K562 (cell line): Measurements from ENCODE around the gene C2CD2. TPM values are rescaled to one million over a fixed set of nuclear protein-coding genes. Genes with fewer than 3 reads are reported as not detected.
"Not testable (repeated sequence)": the region's sequence is repeated elsewhere in the genome, so short reads cannot be mapped to it uniquely, and the experiment has no call there.

ENCODE experiments used
- ATAC-seq: fragments of 200-7000 bp; cut with Tn5 transposase; 3 replicates; pipeline ENCODE4 v1.9.1; 2020; ENCODE audit warnings: moderate library complexity
- BruUV-seq: library from RNA; stranded (reverse); fragments of 400-500 nt; replicated peaks from 2 replicates; lab custom pipeline; 2021; lab: Mats Ljungman, UMichigan
- CTCF ChIA-PET: fragments of 300-600 bp; formaldehyde crosslinking; extraction: SDS; loops from one replicate; lab custom pipeline; 2021; ENCODE audit warnings: low intra/inter-chr PET ratio; lab: Yijun Ruan, JAX
- POLR2A ChIA-PET: fragments of 300-600, 350-650 bp; sonication (Branson Sonifier 250); formaldehyde crosslinking; extraction: SDS; loops from one replicate; lab custom pipeline; 2021; ENCODE audit warnings: antibody characterized with exemption, inconsistent platforms; lab: Yijun Ruan, JAX
- DNase-seq, 4 experiments: peaks; one replicate each; pipeline versions ENCODE4 v3.0.0 to v3.0.0-alpha.2; 2011 to 2018; ENCODE audit warnings: low spot score in 3 of 4, mixed read lengths in 3 of 4; ENCODE audit errors: extremely low read depth in 1 of 4
- FAIRE-seq: peaks from 2 replicates; lab custom pipeline; 2011; peaks lifted over from hg19 to GRCh38; lab: Jason Lieb, UNC
- H2AFZ ChIP-seq: 2 replicates; pipeline ENCODE4 v1.6.0; 2011; ENCODE audit warnings: low read depth, low read length, control low read depth, inconsistent platforms
- H3K27ac ChIP-seq: fragments of 200-600 bp; 3 replicates; pipeline ENCODE4 v1.8.0; 2011; ENCODE audit warnings: low read depth, mild to moderate bottlenecking, control low read depth, inconsistent platforms, low read length, moderate library complexity, mixed read lengths; ENCODE audit errors: extremely low read depth
- H3K27me3 ChIP-seq, 2 experiments: fragments of 300-600 bp in 1 of 2; 2 replicates in 1 of 2; 3 replicates in 1 of 2; pipeline versions ENCODE4 v1.6.0 to v1.8.0; 2011; ENCODE audit warnings: inconsistent platforms in 2 of 2, low read length in 2 of 2, mild to moderate bottlenecking in 1 of 2, mixed read lengths in 1 of 2, moderate library complexity in 1 of 2; ENCODE audit not compliant: control insufficient read depth in 2 of 2, insufficient read depth in 2 of 2
- H3K36me3 ChIP-seq: fragments of 300-600 bp; 3 replicates; pipeline ENCODE4 v1.8.0; 2011; ENCODE audit warnings: mild to moderate bottlenecking, low read length, inconsistent platforms; ENCODE audit not compliant: control insufficient read depth, insufficient read depth
- H3K4me1 ChIP-seq, 2 experiments: fragments of 200-600 bp in 1 of 2; replicated peaks in 1 of 2; 2 replicates in 1 of 2; 3 replicates in 1 of 2; pipeline versions ENCODE4 v1.5.1 to v1.8.0; 2011; ENCODE audit warnings: inconsistent platforms in 2 of 2, low read length in 2 of 2, mild to moderate bottlenecking in 1 of 2, mixed read lengths in 1 of 2, moderate library complexity in 1 of 2; ENCODE audit not compliant: control insufficient read depth in 2 of 2, insufficient read depth in 2 of 2
- H3K4me2 ChIP-seq: 2 replicates; pipeline ENCODE4 v1.6.1; 2011; ENCODE audit warnings: low read length, control low read depth, inconsistent platforms, mixed read lengths; ENCODE audit not compliant: insufficient read depth
- H3K4me3 ChIP-seq: fragments of 200-600 bp; sonication (generic), shearing (Covaris generic); 2 replicates; pipeline ENCODE4 v1.5.1; 2016; ENCODE audit warnings: control low read depth, inconsistent platforms
- H3K79me2 ChIP-seq: fragments of 200-600 bp; 3 replicates; pipeline ENCODE4 v1.8.0; 2011; ENCODE audit warnings: low read length, inconsistent platforms; ENCODE audit not compliant: control insufficient read depth, insufficient read depth
- H3K9ac ChIP-seq, 2 experiments: 2 replicates each; pipeline versions ENCODE4 v1.6.0 to v1.6.1; 2011; ENCODE audit warnings: low read depth in 2 of 2, low read length in 2 of 2, control low read depth in 1 of 2, inconsistent platforms in 1 of 2, mild to moderate bottlenecking in 1 of 2, mixed read lengths in 1 of 2; ENCODE audit not compliant: insufficient read depth in 1 of 2
- H3K9me1 ChIP-seq: one replicate; pipeline ENCODE4 v1.6.0; 2011; ENCODE audit warnings: inconsistent platforms, mild to moderate bottlenecking, low read length, moderate library complexity; ENCODE audit not compliant: control insufficient read depth, insufficient read depth
- H3K9me3 ChIP-seq: replicated peaks from 2 replicates; pipeline ENCODE4 v1.5.1; 2011; ENCODE audit warnings: low read depth, low read length, inconsistent platforms; ENCODE audit not compliant: control insufficient read depth, insufficient read depth
- H4K20me1 ChIP-seq: replicated peaks from 2 replicates; pipeline ENCODE4 v1.6.1; 2011; ENCODE audit warnings: low read length, inconsistent platforms, mixed read lengths; ENCODE audit not compliant: control insufficient read depth, insufficient read depth
- HDGF ChIP-seq: fragments of 450-650 bp; IDR thresholded peaks from 2 replicates; pipeline ENCODE4 v1.6.1; 2016
- PHB2 ChIP-seq: fragments of 450-650 bp; IDR thresholded peaks from 2 replicates; pipeline ENCODE4 v1.6.1; 2017; ENCODE audit warnings: low read depth
- POLR2B ChIP-seq: fragments of 450-650 bp; IDR thresholded peaks from 2 replicates; pipeline ENCODE4 v1.6.1; 2018; ENCODE audit warnings: low read depth; ENCODE audit not compliant: partially characterized antibody
- SIN3B ChIP-seq: fragments of 450-650 bp; IDR thresholded peaks from 2 replicates; pipeline ENCODE4 v1.6.1; 2017; ENCODE audit warnings: low read depth, mild to moderate bottlenecking, moderate library complexity
- SNIP1 ChIP-seq: fragments of 450-650 bp; IDR thresholded peaks from 2 replicates; pipeline ENCODE4 v1.7.1; 2017; ENCODE audit warnings: low read depth, mild to moderate bottlenecking
- SREBF1 ChIP-seq: fragments of 150-350 bp; IDR thresholded peaks from 2 replicates; pipeline ENCODE4 v1.6.1; 2014; ENCODE audit warnings: antibody characterized with exemption, low read depth, low read length, borderline replicate concordance
- SRSF7 ChIP-seq: fragments of 200-400 bp; formaldehyde crosslinking; optimal IDR thresholded peaks from 2 replicates; pipeline ENCODE3; 2017; ENCODE audit warnings: mild to moderate bottlenecking, low read depth, low read length
- TCF7L2 ChIP-seq: fragments of 150-350 bp; IDR thresholded peaks from 2 replicates; pipeline ENCODE4 v1.6.1; 2016; ENCODE audit warnings: low read depth, mild to moderate bottlenecking, low read length, moderate library complexity
- ZC3H4 ChIP-seq: sonication (generic); formaldehyde crosslinking; IDR thresholded peaks from 2 replicates; pipeline ENCODE4 v1.9.0; 2021; ENCODE audit warnings: missing genetic modification reagents, borderline replicate concordance
- ZNF133 ChIP-seq: fragments of 250-450 bp; sonication (Bioruptor Pico); IDR thresholded peaks from 2 replicates; pipeline ENCODE4 v1.4.0; 2020; ENCODE audit warnings: mild to moderate bottlenecking
- ZNF76 ChIP-seq: fragments of 250-450 bp; sonication (Bioruptor Pico); IDR thresholded peaks from 2 replicates; pipeline ENCODE4 v1.4.0; 2020; ENCODE audit warnings: mild to moderate bottlenecking, moderate library complexity, borderline replicate concordance
- WGBS: fragments of 100-300 bp; shearing (Covaris generic); methylation state at CpG from one replicate; pipeline ENCODE4 v1.1.6; 2016; ENCODE audit warnings: low coverage, mixed read lengths; ENCODE audit not compliant: insufficient coverage; ENCODE audit errors: missing lambda C conversion rate; 5-methylcytosine and 5-hydroxymethylcytosine counted together
- in situ Hi-C: fragments of 300-500 bp; cut with MboI; formaldehyde crosslinking; loops from 4 replicates; pipeline ENCODE4 v1.15.0; 2018; ENCODE audit warnings: inconsistent platforms, mixed read lengths
- intact Hi-C: fragments of 100-400 bp; cut with micrococcal nuclease; formaldehyde crosslinking; loops from 2 replicates; pipeline ENCODE4 v1.14.2; 2022
- polyA plus RNA-seq, 8 experiments: library from polyadenylated mRNA; depleted of rRNA in 4 of 8; stranded (reverse) in 5 of 8; unstranded in 3 of 8; fragments of >200 nt; fragmentation: Nextera tagmentation in 2 of 8; fragmentation: Illumina TruSeq in 1 of 8; extraction: Ambion mirVana in 2 of 8; extraction: Trizol in 1 of 8; gene quantifications; 2 replicates each; pipeline versions ENCODE4 v1.2.1 to v1.2.3, GENCODE V29; 2011 to 2014; ENCODE audit warnings: inconsistent platforms in 1 of 8, missing spikeins in 1 of 8
- total RNA-seq, 7 experiments: library from RNA; depleted of rRNA in 6 of 7; stranded (reverse); fragments of >200 nt in 6 of 7; fragmentation: Illumina TruSeq in 2 of 7; extraction: Trizol in 2 of 7; gene quantifications; 2 replicates each; pipeline versions ENCODE4 v1.2.1 to v1.2.3, GENCODE V29; 2011 to 2021; ENCODE audit warnings: low replicate concordance in 1 of 7
- TF ChIP-seq, protein P1 (sequence below): fragments of 450-650 bp; IDR thresholded peaks from 2 replicates; pipeline ENCODE4 v1.6.1; 2017; ENCODE audit warnings: mild to moderate bottlenecking, moderate library complexity

Gene C2CD2
- total and polyA plus RNA-seq, 9 of the 15 experiments (the other 6 are each of a cell fraction or from before 2014, with no cell fraction given) = 1.3 to 21.6 (median 12.1) TPM

- H3K4me3 ChIP-seq, in situ Hi-C loops, FAIRE-seq, ATAC-seq, H4K20me1 ChIP-seq, H3K4me2 ChIP-seq, H2AFZ ChIP-seq, H3K9ac ChIP-seq, H3K9me1 ChIP-seq, POLR2A ChIA-PET, DNase-seq, H3K9me3 ChIP-seq, H3K79me2 ChIP-seq, CTCF ChIA-PET, BruUV-seq, H3K36me3 ChIP-seq, H3K27ac ChIP-seq: not testable (repeated sequence)
- Histone ChIP-seq H3K27me3 (peaks cover 30 to 37% of the 10 kb centered on the region in 2 experiments), H3K4me1 (peaks cover 24 to 39% of the 10 kb centered on the region in 2 experiments)
- WGBS = 70% methylated on average over 9 of the region's 11 CpGs
- intact Hi-C loops = loop anchor here (5.0 kb wide), 2 partner anchors 82 to 142 kb away; partner anchors contain the start of gene PRDM15
Observed at GRCh38 chr21:41959697-41960096, 5.9 kb upstream of the C2CD2 start.

DNA sequence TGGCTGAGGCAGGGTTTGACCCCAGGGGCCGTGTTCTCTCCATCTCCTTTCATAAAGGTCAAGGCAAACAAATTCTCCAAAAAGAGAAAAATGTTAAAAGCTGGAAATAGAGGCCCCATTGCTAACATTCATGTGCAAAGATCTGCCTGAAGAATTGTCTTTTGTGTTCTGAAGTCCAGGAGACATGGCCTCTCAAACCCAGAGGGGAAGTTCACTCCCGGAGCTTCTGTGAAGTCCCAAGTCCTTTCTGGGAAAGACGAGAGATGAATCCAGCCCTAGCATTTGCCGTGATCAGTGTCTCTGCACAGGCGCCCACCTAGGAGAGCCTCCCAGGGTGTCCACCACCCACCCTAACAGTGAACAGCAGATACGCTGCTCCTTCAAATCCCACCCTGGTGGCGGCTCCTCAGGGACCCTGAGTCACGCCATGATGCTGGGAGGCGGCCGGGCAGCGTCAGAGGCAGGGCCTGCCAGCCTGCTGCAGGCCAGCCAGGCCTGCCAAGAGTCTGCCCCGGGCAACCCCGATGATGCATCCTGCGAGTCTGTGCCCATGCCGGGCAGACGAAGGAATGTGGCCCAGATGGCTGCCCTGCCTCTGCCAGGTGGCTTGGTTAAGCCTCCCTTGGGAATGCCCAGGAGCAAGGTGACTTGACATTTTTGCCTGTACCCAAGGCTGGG is 5.2 kb upstream of the C2CD2 start:
- Histone ChIP-seq H3K9me3 (no peaks in the 10 kb centered on the region), H3K79me2 (no peaks in the 10 kb centered on the region), H3K4me1 (peaks cover 31 to 45% of the 10 kb centered on the region in 2 experiments), H3K4me2 (no peak overlapping the region), H4K20me1 (no peaks in the 10 kb centered on the region), H3K36me3 (no peaks in the 10 kb centered on the region; the same call in 2 of the 3 replicates), H3K9ac (no peak overlapping the region), H3K4me3 (no peak overlapping the region), H2AFZ (no peak overlapping the region), H3K9me1 (no peaks in the 10 kb centered on the region), H3K27me3 (peaks cover 23 to 35% of the 10 kb centered on the region in 2 experiments), H3K27ac (no peak overlapping the region)
- intact Hi-C loops (loop anchor here (5.0 kb wide), 2 partner anchors 82 to 142 kb away; partner anchors contain the start of gene PRDM15), in situ Hi-C loops (no loop called here)
- POLR2A ChIA-PET = interaction anchor here (0.6 kb wide), 1 partner anchor 9 kb away, joined by 4 read pairs; no protein-coding TSS in a partner anchor
- BruUV-seq = no TSS peak
- 88% methylated on average over 12 of the region's 16 CpGs for WGBS
- FAIRE-seq (no peak), ATAC-seq (no peak), DNase-seq (no peak)
- TF ChIP-seq TCF7L2 (no peak), SREBF1 (no peak), ZC3H4 (CRISPR knock-in tag) (no peak), POLR2B (no peak), ZNF133 (no peak), HDGF (no peak), SNIP1 (no peak), SIN3B (no peak), ZNF76 (CRISPR knock-in tag) (no peak), PHB2 (no peak), SRSF7 (no peak)
- TF ChIP-seq, protein P1, sequence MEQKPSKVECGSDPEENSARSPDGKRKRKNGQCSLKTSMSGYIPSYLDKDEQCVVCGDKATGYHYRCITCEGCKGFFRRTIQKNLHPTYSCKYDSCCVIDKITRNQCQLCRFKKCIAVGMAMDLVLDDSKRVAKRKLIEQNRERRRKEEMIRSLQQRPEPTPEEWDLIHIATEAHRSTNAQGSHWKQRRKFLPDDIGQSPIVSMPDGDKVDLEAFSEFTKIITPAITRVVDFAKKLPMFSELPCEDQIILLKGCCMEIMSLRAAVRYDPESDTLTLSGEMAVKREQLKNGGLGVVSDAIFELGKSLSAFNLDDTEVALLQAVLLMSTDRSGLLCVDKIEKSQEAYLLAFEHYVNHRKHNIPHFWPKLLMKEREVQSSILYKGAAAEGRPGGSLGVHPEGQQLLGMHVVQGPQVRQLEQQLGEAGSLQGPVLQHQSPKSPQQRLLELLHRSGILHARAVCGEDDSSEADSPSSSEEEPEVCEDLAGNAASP = no peak
- CTCF ChIA-PET = interaction anchor here (1.2 kb wide), 1 partner anchor 142 kb away, joined by 3 read pairs; no protein-coding TSS in a partner anchor
